Measurements from ENCODE around the gene IGLON5. TPM values are rescaled to one million over a fixed set of nuclear protein-coding genes. Genes with fewer than 3 reads are reported as not detected.

Gene IGLON5
- total and polyA plus RNA-seq, 4 donors, result 12.1 to 160 (median 84.5) TPM

DNA sequence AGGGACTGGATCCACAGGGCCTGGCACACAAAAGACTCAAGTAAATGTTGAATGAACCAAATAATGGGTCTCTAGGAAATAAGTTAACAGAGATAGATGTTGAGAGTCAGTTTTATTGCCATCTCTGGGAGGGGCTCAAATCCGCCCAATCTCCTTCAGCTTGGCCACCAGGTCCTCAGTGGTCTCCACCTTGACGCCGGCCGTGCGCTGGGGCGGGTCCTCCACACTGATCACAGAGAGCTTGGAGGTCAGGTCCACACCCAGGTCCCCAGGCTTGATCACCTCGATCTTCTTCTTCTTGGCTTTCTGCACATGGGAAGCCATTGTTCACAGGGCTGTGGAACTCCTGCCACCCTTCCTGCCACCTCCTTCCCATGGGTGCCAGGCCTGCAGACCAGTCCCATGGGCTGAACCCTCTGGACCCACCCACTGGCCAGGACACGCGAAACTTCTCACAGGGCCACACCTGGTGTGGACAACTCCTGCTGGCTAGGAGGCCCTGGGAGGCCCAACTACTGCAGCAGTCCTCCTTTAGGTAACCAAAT, 33.7 kb downstream of the IGLON5 start:
- no peak for DNase-seq (ENCODE audit: low read depth in 4 of 6, low spot score in 6 of 6)
- Histone ChIP-seq H3K27me3 (ENCODE audit: control insufficient read depth, insufficient read depth, low read length) (peaks cover 4% of the 10 kb centered on the region), H3K9me3 (ENCODE audit: control insufficient read depth, insufficient read depth, low read length) (no peaks in the 10 kb centered on the region), H3K4me3 (ENCODE audit: low read depth, low read length) (no peak overlapping the region), H3K36me3 (ENCODE audit: control insufficient read depth, insufficient read depth, low read length) (peaks cover 34% of the 10 kb centered on the region), H3K27ac (ENCODE audit: low read depth, low read length) (no peak overlapping the region), H3K4me1 (ENCODE audit: control insufficient read depth, insufficient read depth, low read length) (peaks cover 7% of the 10 kb centered on the region)
- WGBS (ENCODE audit: insufficient coverage), result 97% methylated on average over 9 of the region's 9 CpGs

DNA sequence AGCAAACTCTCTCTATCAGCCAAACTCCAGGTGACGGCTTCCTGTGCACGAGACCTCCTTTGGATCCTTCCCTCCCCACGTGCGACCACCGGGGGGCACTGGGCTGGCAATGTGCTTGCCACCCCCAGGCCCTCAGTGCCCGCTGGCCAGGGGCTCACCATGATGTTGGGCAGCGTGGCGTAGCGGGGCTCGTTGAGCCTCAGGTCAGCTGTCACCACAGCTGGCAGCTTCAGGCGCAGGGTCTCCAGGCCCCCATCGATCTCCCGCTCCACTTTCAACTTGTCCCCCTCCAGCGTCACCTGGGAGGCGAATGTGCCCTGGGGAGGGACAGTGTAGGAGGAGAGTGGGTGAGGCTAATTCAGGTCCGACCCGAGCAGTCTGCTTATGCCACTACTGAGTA, 35.3 kb downstream of the IGLON5 start:
- no peak for DNase-seq (ENCODE audit: low read depth in 4 of 6, low spot score in 6 of 6)
- Histone ChIP-seq H3K4me1 (ENCODE audit: control insufficient read depth, insufficient read depth, low read length) (peaks cover 3% of the 10 kb centered on the region), H3K9me3 (ENCODE audit: control insufficient read depth, insufficient read depth, low read length) (no peaks in the 10 kb centered on the region), H3K27me3 (ENCODE audit: control insufficient read depth, insufficient read depth, low read length) (no peaks in the 10 kb centered on the region), H3K27ac (ENCODE audit: low read depth, low read length) (no peak overlapping the region), H3K36me3 (ENCODE audit: control insufficient read depth, insufficient read depth, low read length) (peaks cover 44% of the 10 kb centered on the region), H3K4me3 (ENCODE audit: low read depth, low read length) (no peak overlapping the region)
- 83% methylated on average over 8 of the region's 17 CpGs for WGBS (ENCODE audit: insufficient coverage)

DNA sequence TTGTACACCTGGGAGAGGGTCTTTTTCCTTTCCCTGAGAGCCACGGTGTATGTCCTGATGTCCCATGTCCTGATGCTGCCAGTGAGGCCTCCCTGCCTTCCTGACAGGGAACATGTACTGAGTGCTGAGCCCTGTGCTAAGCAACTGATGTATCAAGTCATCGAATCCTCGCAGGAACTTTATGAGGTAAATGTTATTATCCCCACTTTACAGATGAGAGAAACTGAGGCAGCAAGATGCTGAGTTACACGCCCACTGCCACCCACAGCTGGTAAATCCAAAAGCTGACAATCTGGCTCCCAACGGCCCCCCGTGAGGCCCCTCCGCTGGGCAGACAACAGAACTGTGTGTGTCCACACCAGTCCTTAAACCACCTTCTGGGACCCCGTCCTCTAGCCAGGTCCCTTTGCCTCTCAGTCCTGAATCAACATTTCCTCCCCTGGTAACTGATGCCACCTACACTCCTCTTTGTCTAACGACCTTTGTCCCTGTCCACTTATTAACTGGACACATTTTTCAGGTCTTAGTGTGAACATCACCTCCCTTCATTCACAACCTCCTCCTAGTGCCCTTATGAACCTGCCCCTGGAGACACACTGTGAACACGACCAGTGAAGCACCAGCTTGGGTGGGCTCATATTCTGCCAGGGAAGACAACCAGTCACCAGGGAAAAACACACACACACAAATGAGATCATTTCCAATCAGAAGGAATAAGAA, 35.9 kb downstream of the IGLON5 start:
- DNase-seq (ENCODE audit: low read depth in 4 of 6, low spot score in 6 of 6), result no peak
- Histone ChIP-seq H3K4me3 (ENCODE audit: low read depth, low read length) (no peak overlapping the region), H3K9me3 (ENCODE audit: control insufficient read depth, insufficient read depth, low read length) (no peaks in the 10 kb centered on the region), H3K27ac (ENCODE audit: low read depth, low read length) (no peak overlapping the region), H3K4me1 (ENCODE audit: control insufficient read depth, insufficient read depth, low read length) (no peaks in the 10 kb centered on the region), H3K27me3 (ENCODE audit: control insufficient read depth, insufficient read depth, low read length) (no peaks in the 10 kb centered on the region), H3K36me3 (ENCODE audit: control insufficient read depth, insufficient read depth, low read length) (peaks cover 49% of the 10 kb centered on the region)
- 94% methylated on average over 9 of the region's 10 CpGs for WGBS (ENCODE audit: insufficient coverage)

DNA sequence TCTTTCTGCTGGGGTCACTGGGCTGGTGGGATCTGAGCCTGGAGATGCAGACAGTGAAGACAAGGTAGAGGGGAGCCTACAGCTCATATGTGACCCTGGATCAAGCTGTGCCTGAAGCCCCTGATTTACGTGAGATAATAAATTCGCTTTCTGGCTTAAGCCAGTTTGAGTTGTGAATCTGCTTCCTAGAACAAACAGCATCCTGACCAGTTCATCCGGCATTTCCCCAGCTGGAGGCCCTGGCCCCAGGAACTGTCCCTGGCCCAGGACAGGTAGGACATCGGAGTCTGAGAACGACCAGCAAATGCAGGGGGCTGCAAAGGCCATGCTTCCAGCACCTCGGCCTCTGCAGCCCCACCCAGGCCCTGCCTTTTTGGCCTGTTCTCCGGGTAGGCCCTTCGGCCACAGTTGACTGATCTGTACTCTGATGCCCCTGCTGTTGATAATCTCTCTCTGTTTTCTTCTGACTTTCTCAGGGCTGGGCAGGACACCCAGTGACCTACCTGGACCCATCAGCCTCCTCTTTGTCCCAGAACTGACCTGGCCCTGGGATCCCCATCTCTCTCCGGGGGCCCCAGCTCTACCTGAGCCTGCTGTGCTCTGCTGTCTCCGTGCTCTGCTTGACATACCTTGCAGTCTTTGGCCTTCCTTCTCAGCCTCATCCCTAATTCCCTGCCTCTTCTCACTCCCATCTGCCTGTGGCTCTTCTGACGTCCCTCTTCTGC, 40.0 kb downstream of the IGLON5 start:
- Histone ChIP-seq H3K9me3 (ENCODE audit: control insufficient read depth, insufficient read depth, low read length) (no peaks in the 10 kb centered on the region), H3K4me1 (ENCODE audit: control insufficient read depth, insufficient read depth, low read length) (peaks cover 15% of the 10 kb centered on the region), H3K27ac (ENCODE audit: low read depth, low read length) (no peak overlapping the region), H3K27me3 (ENCODE audit: control insufficient read depth, insufficient read depth, low read length) (no peaks in the 10 kb centered on the region), H3K36me3 (ENCODE audit: control insufficient read depth, insufficient read depth, low read length) (peaks cover 44% of the 10 kb centered on the region), H3K4me3 (ENCODE audit: low read depth, low read length) (no peak overlapping the region)
- 97% methylated on average over 11 of the region's 11 CpGs for WGBS (ENCODE audit: insufficient coverage)
- DNase-seq (ENCODE audit: low read depth in 4 of 6, low spot score in 6 of 6), result no peak

DNA sequence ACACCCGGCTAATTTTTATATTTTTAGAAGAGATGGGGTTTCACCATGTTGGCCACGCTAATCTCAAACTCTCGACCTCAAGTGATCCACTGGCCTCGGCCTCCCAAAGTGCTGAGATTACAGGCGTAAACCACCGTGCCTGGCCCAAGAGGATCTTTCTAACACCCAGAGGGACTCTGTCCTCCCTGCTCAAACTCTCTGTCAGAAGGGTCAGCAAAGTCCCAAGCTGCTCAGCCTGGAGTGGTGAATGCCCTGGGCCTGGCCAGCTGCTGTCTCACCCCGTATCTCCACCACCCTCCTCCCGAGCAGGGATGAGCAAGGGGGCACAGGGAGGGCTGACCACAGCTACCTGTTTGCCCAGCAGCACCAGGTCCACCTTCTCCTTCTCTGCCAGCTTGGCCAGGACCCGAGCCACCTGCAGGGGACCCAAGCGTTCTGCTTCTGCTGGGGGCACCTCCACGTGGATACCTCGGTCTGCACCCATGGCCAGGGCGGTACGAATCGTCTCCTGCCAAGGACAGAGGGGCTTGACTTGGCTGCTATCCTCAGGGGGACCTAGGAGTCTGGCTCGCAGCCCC, 41.4 kb downstream of the IGLON5 start:
- no peak overlapping the region for H3K27ac ChIP-seq (ENCODE audit: low read depth, low read length)
- no peaks in the 10 kb centered on the region for H3K27me3 ChIP-seq (ENCODE audit: control insufficient read depth, insufficient read depth, low read length)
- 91% methylated on average over 14 of the region's 16 CpGs for WGBS (ENCODE audit: insufficient coverage)
- no peak for DNase-seq (ENCODE audit: low read depth in 4 of 6, low spot score in 6 of 6)
- peaks cover 15% of the 10 kb centered on the region for H3K4me1 ChIP-seq (ENCODE audit: control insufficient read depth, insufficient read depth, low read length)
- H3K36me3 ChIP-seq (ENCODE audit: control insufficient read depth, insufficient read depth, low read length), result peaks cover 34% of the 10 kb centered on the region
- no peak overlapping the region for H3K4me3 ChIP-seq (ENCODE audit: low read depth, low read length)
- H3K9me3 ChIP-seq (ENCODE audit: control insufficient read depth, insufficient read depth, low read length), result no peaks in the 10 kb centered on the region

DNA sequence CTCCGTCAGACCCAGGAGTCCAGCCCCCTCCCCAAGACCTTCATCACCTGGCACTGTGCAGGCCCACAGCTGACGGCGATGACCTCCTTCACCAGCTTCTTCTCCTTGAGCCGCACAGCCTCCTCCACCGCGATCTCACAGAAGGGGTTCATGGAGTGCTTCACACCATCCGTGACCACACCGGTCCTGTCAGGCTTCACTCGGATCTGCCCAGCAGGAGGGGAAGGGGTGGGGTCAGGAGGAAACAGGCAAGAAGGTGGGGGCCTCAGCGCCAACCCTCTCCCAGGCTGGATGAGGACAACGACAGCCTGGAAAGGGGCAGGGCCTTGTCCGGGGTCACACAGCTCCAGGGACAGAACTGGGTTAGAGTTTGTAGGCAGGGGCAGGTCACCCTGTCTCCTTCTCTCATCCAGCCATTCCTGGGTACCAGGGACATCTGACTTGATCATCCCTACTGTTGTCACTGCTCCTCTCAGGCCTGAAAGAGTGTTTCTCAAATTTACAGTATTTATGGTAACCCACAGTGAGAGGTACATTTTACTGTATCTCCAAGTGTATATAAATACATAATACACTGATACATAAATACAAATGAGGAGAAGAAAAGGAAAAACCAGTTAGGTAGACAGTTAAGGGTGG, 42.8 kb downstream of the IGLON5 start:
- Histone ChIP-seq H3K9me3 (ENCODE audit: control insufficient read depth, insufficient read depth, low read length) (no peaks in the 10 kb centered on the region), H3K4me1 (ENCODE audit: control insufficient read depth, insufficient read depth, low read length) (peaks cover 15% of the 10 kb centered on the region), H3K27ac (ENCODE audit: low read depth, low read length) (peak overlapping the region; percentile 80), H3K27me3 (ENCODE audit: control insufficient read depth, insufficient read depth, low read length) (no peaks in the 10 kb centered on the region), H3K36me3 (ENCODE audit: control insufficient read depth, insufficient read depth, low read length) (peaks cover 31% of the 10 kb centered on the region), H3K4me3 (ENCODE audit: low read depth, low read length) (no peak overlapping the region)
- peak in 2 of 6 donors; percentile 38 to 80 for DNase-seq (ENCODE audit: low read depth in 4 of 6, low spot score in 6 of 6)
- WGBS (ENCODE audit: insufficient coverage), result 26% methylated on average over 8 of the region's 12 CpGs

DNA sequence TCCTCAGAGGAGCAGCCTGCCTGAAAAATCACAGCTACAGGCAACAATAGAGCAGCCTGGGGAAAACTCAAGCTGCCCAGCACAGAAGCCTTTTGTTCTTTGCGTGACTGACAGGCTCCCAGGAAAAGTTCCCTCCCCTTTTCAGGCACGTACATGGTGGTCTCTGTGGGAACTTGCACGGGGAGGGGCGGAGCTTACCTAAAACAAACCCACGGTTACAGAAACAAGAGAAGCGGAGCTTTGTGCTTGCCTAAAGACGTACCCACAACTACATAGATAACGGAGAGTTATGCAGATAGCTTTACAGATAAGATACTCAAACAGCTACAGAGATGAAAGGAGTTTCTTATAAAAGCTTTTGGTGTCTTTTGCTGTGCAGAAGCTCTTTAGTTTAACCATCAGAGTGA, 43.3 kb downstream of the IGLON5 start:
- Histone ChIP-seq H3K9me3 (ENCODE audit: control insufficient read depth, insufficient read depth, low read length) (no peaks in the 10 kb centered on the region), H3K27ac (ENCODE audit: low read depth, low read length) (peak overlapping the region; percentile 80), H3K36me3 (ENCODE audit: control insufficient read depth, insufficient read depth, low read length) (peaks cover 26% of the 10 kb centered on the region), H3K4me1 (ENCODE audit: control insufficient read depth, insufficient read depth, low read length) (peaks cover 15% of the 10 kb centered on the region), H3K4me3 (ENCODE audit: low read depth, low read length) (peak overlapping the region; percentile 9), H3K27me3 (ENCODE audit: control insufficient read depth, insufficient read depth, low read length) (no peaks in the 10 kb centered on the region)
- peak in 5 of 6 donors; percentile 56 to 98 (median 65) for DNase-seq (ENCODE audit: low read depth in 4 of 6, low spot score in 6 of 6)
- WGBS (ENCODE audit: insufficient coverage), result 0% methylated on average over 1 of the region's 8 CpGs

DNA sequence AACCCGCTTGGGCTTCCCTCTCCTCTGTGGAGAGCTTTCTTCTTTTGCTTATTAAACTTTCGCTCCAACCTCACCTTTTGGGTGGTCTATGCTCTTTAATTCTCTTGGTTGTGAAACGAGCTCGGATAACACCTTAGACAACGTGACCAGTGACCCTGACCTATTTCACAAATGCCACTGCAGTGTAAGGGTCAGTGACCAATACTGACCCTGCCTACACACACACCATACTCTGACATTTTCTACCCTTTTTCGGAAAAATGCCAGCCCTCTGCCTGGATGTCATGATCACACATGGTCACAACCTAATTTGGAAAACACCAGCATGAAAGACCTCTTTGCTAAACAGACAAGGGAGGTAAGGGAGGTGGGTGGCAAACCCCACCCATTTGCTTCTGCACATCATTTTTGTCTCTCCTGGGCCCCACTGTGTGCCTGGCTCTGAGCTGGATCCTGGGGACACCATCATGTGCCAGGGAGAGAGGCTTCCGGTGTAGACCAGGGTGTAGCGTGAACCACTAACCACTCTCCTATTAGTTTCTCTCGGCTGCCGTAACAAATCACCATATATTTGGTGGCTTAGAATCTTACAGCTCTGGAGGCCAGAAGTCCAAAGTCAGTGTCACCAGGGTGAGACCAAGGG, 44.8 kb downstream of the IGLON5 start:
- no peak overlapping the region for H3K27ac ChIP-seq (ENCODE audit: low read depth, low read length)
- H3K36me3 ChIP-seq (ENCODE audit: control insufficient read depth, insufficient read depth, low read length), result peaks cover 16% of the 10 kb centered on the region
- H3K9me3 ChIP-seq (ENCODE audit: control insufficient read depth, insufficient read depth, low read length), result no peaks in the 10 kb centered on the region
- 80% methylated on average over 8 of the region's 10 CpGs for WGBS (ENCODE audit: insufficient coverage)
- no peaks in the 10 kb centered on the region for H3K27me3 ChIP-seq (ENCODE audit: control insufficient read depth, insufficient read depth, low read length)
- no peak overlapping the region for H3K4me3 ChIP-seq (ENCODE audit: low read depth, low read length)
- peaks cover 15% of the 10 kb centered on the region for H3K4me1 ChIP-seq (ENCODE audit: control insufficient read depth, insufficient read depth, low read length)
- DNase-seq (ENCODE audit: low read depth in 4 of 6, low spot score in 6 of 6), result no peak

DNA sequence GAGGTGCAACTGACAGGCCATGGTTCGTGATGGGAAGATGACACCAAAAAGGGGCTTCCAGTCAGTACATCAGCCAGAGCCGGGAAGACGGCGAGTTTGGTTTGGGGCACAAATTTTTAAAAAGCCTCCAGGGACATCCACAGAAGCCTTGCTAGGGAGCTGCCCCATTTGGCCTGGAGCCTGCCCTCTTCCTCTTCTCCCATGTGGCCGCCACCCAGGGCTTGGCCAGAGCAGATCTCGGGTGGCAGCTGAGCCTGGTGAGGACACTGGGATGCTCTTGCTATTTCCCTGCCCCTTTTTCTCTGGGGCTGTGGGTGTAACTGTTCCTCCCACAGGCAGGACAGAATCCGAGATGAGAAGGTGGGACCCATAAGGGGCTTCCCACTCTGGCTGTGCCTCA, 46.5 kb downstream of the IGLON5 start:
- WGBS (ENCODE audit: insufficient coverage), result 93% methylated on average over 7 of the region's 7 CpGs
- Histone ChIP-seq H3K9me3 (ENCODE audit: control insufficient read depth, insufficient read depth, low read length) (no peaks in the 10 kb centered on the region), H3K4me1 (ENCODE audit: control insufficient read depth, insufficient read depth, low read length) (peaks cover 10% of the 10 kb centered on the region), H3K27ac (ENCODE audit: low read depth, low read length) (no peak overlapping the region), H3K4me3 (ENCODE audit: low read depth, low read length) (no peak overlapping the region), H3K27me3 (ENCODE audit: control insufficient read depth, insufficient read depth, low read length) (no peaks in the 10 kb centered on the region), H3K36me3 (ENCODE audit: control insufficient read depth, insufficient read depth, low read length) (peaks cover 3% of the 10 kb centered on the region)
- no peak for DNase-seq (ENCODE audit: low read depth in 4 of 6, low spot score in 6 of 6)
